Sigmoid colon (tissue), 4 donors: ENCODE measurements around the gene SETD3.

Source experiments
- EP300 ChIP-seq, 4 donors: sonication (generic); formaldehyde crosslinking; IDR thresholded peaks; one replicate each; pipeline ENCODE4 v1.6.1; 2017; ENCODE audit warnings: antibody characterized with exemption in 4 of 4
- POLR2A ChIP-seq, 2 donors: fragments of 450-650 bp; IDR thresholded peaks; one replicate each; pipeline ENCODE4 v1.6.1; 2016; ENCODE audit warnings: antibody characterized with exemption in 2 of 2, mild to moderate bottlenecking in 2 of 2, moderate library complexity in 2 of 2
- POLR2AphosphoS5 ChIP-seq, 4 donors: sonication (generic); formaldehyde crosslinking; IDR thresholded peaks; one replicate each; pipeline ENCODE4 v1.6.1; 2017; ENCODE audit warnings: antibody characterized with exemption in 4 of 4
- TF ChIP-seq, protein P1 (sequence below), 4 experiments: fragments of 450-650 bp in 3 of 4; fragments of 200-600 bp in 1 of 4; IDR thresholded peaks; one replicate each; pipeline ENCODE4 v1.5.1; 2016 to 2019; ENCODE audit warnings: antibody characterized with exemption in 4 of 4, mild to moderate bottlenecking in 3 of 4, moderate library complexity in 2 of 4

GRCh38 chr14:99480917-99481744 is 472 bp upstream of the SETD3 start, which contains the start of gene CCNK:
- peak; percentile 96 to 98 for TF ChIP-seq POLR2A (IDR thresholded peaks at IDR 0.05)
- TF ChIP-seq, protein P1, sequence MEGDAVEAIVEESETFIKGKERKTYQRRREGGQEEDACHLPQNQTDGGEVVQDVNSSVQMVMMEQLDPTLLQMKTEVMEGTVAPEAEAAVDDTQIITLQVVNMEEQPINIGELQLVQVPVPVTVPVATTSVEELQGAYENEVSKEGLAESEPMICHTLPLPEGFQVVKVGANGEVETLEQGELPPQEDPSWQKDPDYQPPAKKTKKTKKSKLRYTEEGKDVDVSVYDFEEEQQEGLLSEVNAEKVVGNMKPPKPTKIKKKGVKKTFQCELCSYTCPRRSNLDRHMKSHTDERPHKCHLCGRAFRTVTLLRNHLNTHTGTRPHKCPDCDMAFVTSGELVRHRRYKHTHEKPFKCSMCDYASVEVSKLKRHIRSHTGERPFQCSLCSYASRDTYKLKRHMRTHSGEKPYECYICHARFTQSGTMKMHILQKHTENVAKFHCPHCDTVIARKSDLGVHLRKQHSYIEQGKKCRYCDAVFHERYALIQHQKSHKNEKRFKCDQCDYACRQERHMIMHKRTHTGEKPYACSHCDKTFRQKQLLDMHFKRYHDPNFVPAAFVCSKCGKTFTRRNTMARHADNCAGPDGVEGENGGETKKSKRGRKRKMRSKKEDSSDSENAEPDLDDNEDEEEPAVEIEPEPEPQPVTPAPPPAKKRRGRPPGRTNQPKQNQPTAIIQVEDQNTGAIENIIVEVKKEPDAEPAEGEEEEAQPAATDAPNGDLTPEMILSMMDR (IDR thresholded peaks at IDR 0.05) = no peak
- peak; percentile 99 to 100 (median 99) for TF ChIP-seq POLR2AphosphoS5 (IDR thresholded peaks at IDR 0.05)
- peak in 1 of 4 donors; percentile 39 for TF ChIP-seq EP300 (IDR thresholded peaks at IDR 0.05)
